ENCODE measurements around the gene CCL4. TPM values are rescaled to one million over a fixed set of nuclear protein-coding genes. Genes with fewer than 3 reads are reported as not detected.
A peak's percentile ranks its signal among the peaks of the same experiment; 100 is the strongest.
"Not testable (repeated sequence)": the region's sequence is repeated elsewhere in the genome, so short reads cannot be mapped to it uniquely, and the experiment has no call there.

The CCL4 gene
- total RNA-seq, 2 donors from 2014 or later = not detected

GRCh38 chr17:36111068-36111490, 7.5 kb downstream of the CCL4 start:
- H3K4me3 ChIP-seq (ENCODE audit: low read length) = no peak overlapping the region
- H3K27me3 ChIP-seq (ENCODE audit: control insufficient read depth, insufficient read depth, low read length, poor library complexity, severe bottlenecking) = peaks cover 49% of the 10 kb centered on the region
- H3K9me3 Mint-ChIP-seq = peaks cover 6% of the 10 kb centered on the region
- peak; percentile 17 for DNase-seq
- 96 to 100% methylated on average over 1 to 4 of the region's 4 CpGs for WGBS, 2 experiments (ENCODE audit: insufficient coverage in 1 of 2, insufficient read length in 1 of 2)
- no peak overlapping the region for H3K27ac Mint-ChIP-seq
- H3K4me1 Mint-ChIP-seq = peaks cover 13% of the 10 kb centered on the region
- no peaks in the 10 kb centered on the region for H3K4me1 ChIP-seq (ENCODE audit: control insufficient read depth, insufficient read depth, low read length)
- peaks cover 42% of the 10 kb centered on the region for H3K27me3 Mint-ChIP-seq (ENCODE audit: insufficient read depth)
- peaks cover 10% of the 10 kb centered on the region for H3K9me3 ChIP-seq (ENCODE audit: control insufficient read depth, low read length)
- H3K27ac ChIP-seq (ENCODE audit: low read depth, low read length) = no peak overlapping the region
- TF ChIP-seq CTCF (conservative IDR thresholded peaks at IDR 0.05) = no peak
- no peaks in the 10 kb centered on the region for H3K36me3 Mint-ChIP-seq (ENCODE audit: low read depth)
- no peaks in the 10 kb centered on the region for H3K36me3 ChIP-seq (ENCODE audit: control insufficient read depth, insufficient read depth, low read length)
- H3K4me3 Mint-ChIP-seq = no peak overlapping the region
- no peak overlapping the region for H3K9ac ChIP-seq (ENCODE audit: extremely low read depth, low read length, poor library complexity, severe bottlenecking)

DNA sequence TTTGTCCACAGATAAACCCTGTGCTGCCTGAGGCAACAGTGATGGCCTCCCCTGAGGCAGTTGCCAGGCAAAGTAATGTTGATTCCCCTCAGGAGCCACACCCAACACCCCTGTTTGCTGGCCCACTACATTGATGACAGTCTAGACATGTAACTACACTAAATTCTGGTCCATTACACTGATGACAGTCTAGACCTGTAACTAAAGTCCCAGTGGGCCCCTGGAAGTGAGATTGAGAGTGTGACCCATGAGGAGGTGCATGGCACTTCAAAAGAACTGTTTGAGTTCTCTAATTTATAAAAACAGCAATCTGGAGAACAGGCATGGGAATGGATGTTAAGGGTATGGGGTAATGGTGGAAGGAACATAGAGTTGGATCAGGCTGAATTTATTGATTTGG, 8.9 kb downstream of the CCL4 start:
- Histone ChIP-seq H3K4me1 (ENCODE audit: control insufficient read depth, insufficient read depth, low read length) (no peaks in the 10 kb centered on the region), H3K9ac (ENCODE audit: extremely low read depth, low read length, poor library complexity, severe bottlenecking) (no peak overlapping the region), H3K27ac (ENCODE audit: low read depth, low read length) (no peak overlapping the region), H3K27me3 (ENCODE audit: control insufficient read depth, insufficient read depth, low read length, poor library complexity, severe bottlenecking) (peaks cover 34% of the 10 kb centered on the region), H3K9me3 (ENCODE audit: control insufficient read depth, low read length) (peaks cover 10% of the 10 kb centered on the region), H3K4me3 (ENCODE audit: low read length) (peak overlapping the region; percentile 1), H3K36me3 (ENCODE audit: control insufficient read depth, insufficient read depth, low read length) (no peaks in the 10 kb centered on the region)
- H3K27me3 Mint-ChIP-seq (ENCODE audit: insufficient read depth) = peaks cover 32% of the 10 kb centered on the region
- DNase-seq = no peak
- no peak overlapping the region for H3K4me3 Mint-ChIP-seq
- H3K36me3 Mint-ChIP-seq (ENCODE audit: low read depth) = no peaks in the 10 kb centered on the region
- H3K4me1 Mint-ChIP-seq = peaks cover 13% of the 10 kb centered on the region
- no peak overlapping the region for H3K27ac Mint-ChIP-seq
- no peak for TF ChIP-seq CTCF (conservative IDR thresholded peaks at IDR 0.05)
- peaks cover 6% of the 10 kb centered on the region for H3K9me3 Mint-ChIP-seq

DNA sequence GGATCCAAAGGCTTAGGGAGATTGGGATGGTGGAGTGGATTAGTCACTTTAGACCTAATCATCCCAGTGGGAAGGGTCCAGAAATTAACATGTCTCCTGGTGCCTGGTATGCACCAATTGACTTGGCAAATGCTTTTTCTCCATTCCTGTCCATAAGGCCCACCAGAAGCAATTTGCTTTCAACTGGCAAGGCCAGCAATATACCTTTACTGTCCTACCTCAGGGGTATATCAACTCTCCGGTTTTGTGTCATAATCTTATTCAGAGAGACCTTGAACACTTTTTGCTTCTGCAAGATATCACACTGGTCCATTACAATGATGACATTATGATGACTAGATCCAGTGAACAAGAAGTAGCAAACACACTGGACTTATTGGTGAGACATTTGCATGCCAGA, 9.5 kb downstream of the CCL4 start:
- H3K4me3 Mint-ChIP-seq; H3K4me1 ChIP-seq (ENCODE audit: control insufficient read depth, insufficient read depth, low read length); H3K27ac Mint-ChIP-seq; H3K9me3 Mint-ChIP-seq; H3K9ac ChIP-seq (ENCODE audit: extremely low read depth, low read length, poor library complexity, severe bottlenecking); H3K9me3 ChIP-seq (ENCODE audit: control insufficient read depth, low read length); H3K36me3 ChIP-seq (ENCODE audit: control insufficient read depth, insufficient read depth, low read length); DNase-seq; H3K36me3 Mint-ChIP-seq (ENCODE audit: low read depth); H3K4me3 ChIP-seq (ENCODE audit: low read length); H3K27ac ChIP-seq (ENCODE audit: low read depth, low read length): not testable (repeated sequence)
- H3K27me3 ChIP-seq (ENCODE audit: control insufficient read depth, insufficient read depth, low read length, poor library complexity, severe bottlenecking) = peaks cover 29% of the 10 kb centered on the region
- Mint-ChIP-seq H3K4me1 (peaks cover 13% of the 10 kb centered on the region), H3K27me3 (ENCODE audit: insufficient read depth) (peaks cover 26% of the 10 kb centered on the region)
- WGBS, 2 experiments (ENCODE audit: insufficient coverage in 1 of 2, insufficient read length in 1 of 2) = 69% methylated on average over 1 of the region's 1 CpG; no CpG with 5 or more reads in 1 of the 2 experiments

DNA sequence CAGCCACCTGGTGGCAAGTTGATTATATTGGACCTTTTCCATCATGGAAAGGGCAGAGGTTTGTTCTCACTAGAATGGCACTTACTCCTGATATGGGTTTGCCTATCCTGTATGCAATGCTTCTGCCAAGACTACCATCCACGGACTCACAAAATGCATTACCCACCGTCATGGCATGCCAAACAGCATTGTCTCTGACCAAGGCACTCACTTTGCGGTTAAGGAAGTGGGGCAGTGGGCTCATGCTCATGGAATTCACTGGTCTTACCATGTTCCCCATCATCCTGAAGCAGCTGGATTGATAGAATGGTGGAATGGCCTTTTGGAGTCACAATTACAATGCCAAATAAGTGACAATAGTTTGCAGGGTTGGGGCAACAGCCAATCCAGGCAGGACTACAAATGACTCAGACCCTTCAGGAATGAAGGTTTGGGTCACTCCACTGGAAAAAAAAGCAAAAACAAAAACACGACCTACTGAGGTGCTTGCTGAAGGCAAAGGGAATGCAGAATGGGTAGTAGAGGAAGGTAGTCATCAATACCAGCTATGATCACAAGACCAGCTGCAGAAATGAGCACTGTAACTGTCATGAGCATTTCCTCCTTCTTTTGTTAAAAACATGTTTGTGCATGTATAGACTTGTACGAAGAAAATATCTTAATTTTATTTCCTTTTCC, 11.5 kb downstream of the CCL4 start:
- H3K36me3 Mint-ChIP-seq (ENCODE audit: low read depth); H3K27ac Mint-ChIP-seq: not testable (repeated sequence)
- WGBS, 2 experiments (ENCODE audit: insufficient coverage in 1 of 2, insufficient read length in 1 of 2) = 84 to 87% methylated on average over 4 of the region's 5 CpGs

GRCh38 chr17:36115649-36115977, 12.0 kb downstream of the CCL4 start:
- H3K27ac Mint-ChIP-seq; H3K9ac ChIP-seq (ENCODE audit: extremely low read depth, low read length, poor library complexity, severe bottlenecking); H3K4me1 ChIP-seq (ENCODE audit: control insufficient read depth, insufficient read depth, low read length); H3K9me3 ChIP-seq (ENCODE audit: control insufficient read depth, low read length); H3K36me3 ChIP-seq (ENCODE audit: control insufficient read depth, insufficient read depth, low read length); H3K36me3 Mint-ChIP-seq (ENCODE audit: low read depth); H3K4me3 ChIP-seq (ENCODE audit: low read length); H3K27ac ChIP-seq (ENCODE audit: low read depth, low read length); H3K27me3 Mint-ChIP-seq (ENCODE audit: insufficient read depth); DNase-seq; H3K9me3 Mint-ChIP-seq; H3K4me3 Mint-ChIP-seq; H3K27me3 ChIP-seq (ENCODE audit: control insufficient read depth, insufficient read depth, low read length, poor library complexity, severe bottlenecking): not testable (repeated sequence)
- H3K4me1 Mint-ChIP-seq = peaks cover 13% of the 10 kb centered on the region

More for the DNA sequence above, 11.5 kb downstream of the CCL4 start:
- H3K36me3 ChIP-seq (ENCODE audit: control insufficient read depth, insufficient read depth, low read length); H3K4me3 Mint-ChIP-seq; H3K9me3 ChIP-seq (ENCODE audit: control insufficient read depth, low read length); H3K27ac ChIP-seq (ENCODE audit: low read depth, low read length); H3K4me3 ChIP-seq (ENCODE audit: low read length); DNase-seq; H3K9ac ChIP-seq (ENCODE audit: extremely low read depth, low read length, poor library complexity, severe bottlenecking); H3K9me3 Mint-ChIP-seq; H3K4me1 ChIP-seq (ENCODE audit: control insufficient read depth, insufficient read depth, low read length); H3K27me3 ChIP-seq (ENCODE audit: control insufficient read depth, insufficient read depth, low read length, poor library complexity, severe bottlenecking): not testable (repeated sequence)
- Mint-ChIP-seq H3K27me3 (ENCODE audit: insufficient read depth) (peaks cover 10% of the 10 kb centered on the region), H3K4me1 (peaks cover 13% of the 10 kb centered on the region)
- peak; percentile 28 for TF ChIP-seq CTCF (conservative IDR thresholded peaks at IDR 0.05)
